ENCODE data around the gene SMPD1.

DNA sequence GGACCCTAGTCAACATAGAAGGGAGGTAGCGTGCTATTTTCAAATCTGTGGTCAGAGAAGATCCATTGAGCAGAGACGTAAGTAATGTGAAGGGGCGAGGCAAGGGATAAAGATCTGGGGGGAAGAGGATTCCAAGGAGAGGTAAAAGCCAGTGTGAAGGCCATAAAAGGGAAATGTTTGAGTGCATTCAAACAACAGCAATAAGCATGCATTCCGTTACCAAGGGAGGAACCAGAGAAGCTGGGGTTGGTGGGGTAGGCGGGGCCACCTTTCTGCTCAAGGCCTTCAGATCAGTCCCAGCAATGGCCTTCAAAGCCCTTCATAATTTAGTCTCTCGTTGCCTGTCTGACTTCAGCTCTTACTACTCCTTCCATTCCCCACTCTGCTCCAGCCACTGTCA lies 18.4 kb upstream of the SMPD1 start:
- TF ChIP-seq, protein P1, sequence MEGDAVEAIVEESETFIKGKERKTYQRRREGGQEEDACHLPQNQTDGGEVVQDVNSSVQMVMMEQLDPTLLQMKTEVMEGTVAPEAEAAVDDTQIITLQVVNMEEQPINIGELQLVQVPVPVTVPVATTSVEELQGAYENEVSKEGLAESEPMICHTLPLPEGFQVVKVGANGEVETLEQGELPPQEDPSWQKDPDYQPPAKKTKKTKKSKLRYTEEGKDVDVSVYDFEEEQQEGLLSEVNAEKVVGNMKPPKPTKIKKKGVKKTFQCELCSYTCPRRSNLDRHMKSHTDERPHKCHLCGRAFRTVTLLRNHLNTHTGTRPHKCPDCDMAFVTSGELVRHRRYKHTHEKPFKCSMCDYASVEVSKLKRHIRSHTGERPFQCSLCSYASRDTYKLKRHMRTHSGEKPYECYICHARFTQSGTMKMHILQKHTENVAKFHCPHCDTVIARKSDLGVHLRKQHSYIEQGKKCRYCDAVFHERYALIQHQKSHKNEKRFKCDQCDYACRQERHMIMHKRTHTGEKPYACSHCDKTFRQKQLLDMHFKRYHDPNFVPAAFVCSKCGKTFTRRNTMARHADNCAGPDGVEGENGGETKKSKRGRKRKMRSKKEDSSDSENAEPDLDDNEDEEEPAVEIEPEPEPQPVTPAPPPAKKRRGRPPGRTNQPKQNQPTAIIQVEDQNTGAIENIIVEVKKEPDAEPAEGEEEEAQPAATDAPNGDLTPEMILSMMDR (IDR thresholded peaks at IDR 0.05; ENCODE audit: poor library complexity) = no peak
- no peak for TF ChIP-seq EZH2phosphoT487 (IDR thresholded peaks at IDR 0.05; ENCODE audit: low read depth, severe bottlenecking, unreplicated experiment)
- TF ChIP-seq EZH2 (IDR thresholded peaks at IDR 0.05; ENCODE audit: borderline replicate concordance) = no peak

All from hepatocyte (in vitro differentiated cells).